ENCODE measurements around the gene ARHGAP15. TPM values are rescaled to one million over a fixed set of nuclear protein-coding genes. Genes with fewer than 3 reads are reported as not detected.

Gene ARHGAP15
- total RNA-seq, 2 donors from 2014 or later: 2.6 to 6.9 TPM

GRCh38 chr2:143138292-143138691 is 9.1 kb downstream of the ARHGAP15 start:
- Histone ChIP-seq H3K27ac (no peak overlapping the region), H3K9me3 (no peaks in the 10 kb centered on the region), H3K36me3 (no peaks in the 10 kb centered on the region), H3K4me3 (no peak overlapping the region), H3K4me1 (no peaks in the 10 kb centered on the region), H3K27me3 (no peaks in the 10 kb centered on the region)
- no peak for DNase-seq (ENCODE audit: low spot score)
- no peak for TF ChIP-seq CTCF (IDR thresholded peaks at IDR 0.05)

GRCh38 chr2:143139835-143140393 is 10.7 kb downstream of the ARHGAP15 start:
- no peaks in the 10 kb centered on the region for H3K36me3 ChIP-seq
- no peaks in the 10 kb centered on the region for H3K9me3 ChIP-seq
- no peaks in the 10 kb centered on the region for H3K4me1 ChIP-seq
- no peak overlapping the region for H3K27ac ChIP-seq
- no peak for DNase-seq (ENCODE audit: low spot score)
- no peaks in the 10 kb centered on the region for H3K27me3 ChIP-seq
- H3K4me3 ChIP-seq: no peak overlapping the region
- no peak for TF ChIP-seq CTCF (IDR thresholded peaks at IDR 0.05)

GRCh38 chr2:143140864-143141661 is 11.8 kb downstream of the ARHGAP15 start:
- Histone ChIP-seq H3K9me3 (no peaks in the 10 kb centered on the region), H3K4me1 (no peaks in the 10 kb centered on the region), H3K27ac (no peak overlapping the region), H3K4me3 (no peak overlapping the region), H3K36me3 (no peaks in the 10 kb centered on the region), H3K27me3 (no peaks in the 10 kb centered on the region)
- no peak for DNase-seq (ENCODE audit: low spot score)
- TF ChIP-seq CTCF (IDR thresholded peaks at IDR 0.05): no peak

- no peak for DNase-seq (ENCODE audit: low spot score)
- H3K27ac ChIP-seq: no peak overlapping the region
- no peaks in the 10 kb centered on the region for H3K27me3 ChIP-seq
- H3K9me3 ChIP-seq: no peaks in the 10 kb centered on the region
- no peak for TF ChIP-seq CTCF (IDR thresholded peaks at IDR 0.05)
- H3K4me1 ChIP-seq: no peaks in the 10 kb centered on the region
- H3K36me3 ChIP-seq: no peaks in the 10 kb centered on the region
- no peak overlapping the region for H3K4me3 ChIP-seq
Observed at GRCh38 chr2:143142598-143142997, 13.4 kb downstream of the ARHGAP15 start.

- TF ChIP-seq CTCF (IDR thresholded peaks at IDR 0.05): no peak
- no peaks in the 10 kb centered on the region for H3K9me3 ChIP-seq
- no peak overlapping the region for H3K4me3 ChIP-seq
- no peaks in the 10 kb centered on the region for H3K4me1 ChIP-seq
- no peaks in the 10 kb centered on the region for H3K36me3 ChIP-seq
- no peak overlapping the region for H3K27ac ChIP-seq
- H3K27me3 ChIP-seq: no peaks in the 10 kb centered on the region
- no peak for DNase-seq (ENCODE audit: low spot score)
Observed at GRCh38 chr2:143144813-143145455, 15.7 kb downstream of the ARHGAP15 start.

Data from right atrium auricular region (tissue), 2 donors.